ENCODE data around the gene MDN1.

The MDN1 gene

GRCh38 chr6:89702349-89702748 lies 117.2 kb downstream of the MDN1 start:
- DNase-seq (ENCODE audit: low read depth in 2 of 2): no peak

DNA sequence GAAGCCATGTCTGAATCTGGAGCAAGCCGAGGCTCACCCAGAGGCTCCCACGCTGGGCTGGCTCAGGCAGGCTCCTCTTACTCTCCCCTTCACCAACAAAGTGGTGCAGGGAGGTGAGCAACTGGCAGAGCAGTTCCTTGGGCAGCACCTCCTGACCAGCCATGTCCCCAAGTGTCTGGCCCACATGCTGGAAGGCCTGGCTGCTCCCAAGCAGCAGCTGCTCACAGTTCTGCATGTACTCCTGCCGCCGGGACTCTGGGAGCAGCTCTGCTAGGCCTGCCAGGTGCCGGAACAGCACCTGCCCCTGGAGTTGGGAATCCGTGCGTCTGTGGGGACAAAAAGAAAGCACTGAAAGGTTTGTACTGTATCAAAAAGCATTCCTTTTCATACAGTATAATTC lies 123.9 kb downstream of the MDN1 start:
- no peak for DNase-seq (ENCODE audit: low read depth in 2 of 2)

- DNase-seq (ENCODE audit: low read depth in 2 of 2): no peak
These were observed 125.2 kb downstream of the MDN1 start for GRCh38 chr6:89694428-89694827.

DNA sequence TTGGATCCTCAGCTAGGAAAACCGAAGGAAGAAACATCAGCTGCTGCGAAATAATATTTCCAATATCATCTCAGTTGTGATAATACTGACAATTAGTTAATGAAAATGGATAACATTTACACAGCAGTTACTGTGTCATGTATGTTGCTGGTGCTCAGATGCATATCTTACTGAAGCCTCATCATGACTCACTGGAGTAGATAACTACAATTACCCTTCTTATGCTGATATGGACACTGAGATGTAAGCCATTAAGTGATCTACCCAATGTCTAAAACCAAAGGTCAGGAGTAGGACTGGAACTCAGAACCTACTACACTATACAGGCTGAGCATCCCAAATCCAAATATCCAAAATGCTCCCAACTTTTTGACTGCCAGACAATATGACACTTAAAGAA lies 126.4 kb downstream of the MDN1 start:
- no peak for DNase-seq (ENCODE audit: low read depth in 2 of 2)

GRCh38 chr6:89692256-89692655 lies 127.3 kb downstream of the MDN1 start:
- DNase-seq (ENCODE audit: low read depth in 2 of 2): no peak

- DNase-seq (ENCODE audit: low read depth in 2 of 2): no peak
These were observed 128.7 kb downstream of the MDN1 start for GRCh38 chr6:89690944-89691324.

DNA sequence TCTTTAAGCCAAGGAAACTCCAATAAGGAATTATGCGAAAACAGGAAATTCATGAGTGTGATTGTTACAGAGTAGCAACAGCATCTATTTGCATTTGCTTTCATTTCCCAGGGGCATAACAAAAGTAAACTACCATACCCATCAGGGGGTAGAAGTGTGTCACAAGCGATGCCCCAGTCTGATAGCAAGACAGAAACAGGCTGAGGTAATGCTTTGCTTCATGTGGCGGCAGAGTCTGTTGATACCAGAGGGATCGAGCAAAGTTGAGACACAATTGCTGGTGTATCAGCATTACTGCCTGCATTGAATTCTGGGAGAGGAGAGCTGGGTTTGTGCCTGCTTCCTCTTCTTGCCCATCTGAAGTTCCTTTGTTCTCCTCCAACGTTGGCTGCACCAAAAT lies 129.9 kb downstream of the MDN1 start:
- no peak for DNase-seq (ENCODE audit: low read depth in 2 of 2)

GRCh38 chr6:89688328-89688727 lies 131.3 kb downstream of the MDN1 start:
- no peak for DNase-seq (ENCODE audit: low read depth in 2 of 2)

GRCh38 chr6:89685311-89685710 lies 134.3 kb downstream of the MDN1 start:
- no peak for DNase-seq (ENCODE audit: low read depth in 2 of 2)

DNA sequence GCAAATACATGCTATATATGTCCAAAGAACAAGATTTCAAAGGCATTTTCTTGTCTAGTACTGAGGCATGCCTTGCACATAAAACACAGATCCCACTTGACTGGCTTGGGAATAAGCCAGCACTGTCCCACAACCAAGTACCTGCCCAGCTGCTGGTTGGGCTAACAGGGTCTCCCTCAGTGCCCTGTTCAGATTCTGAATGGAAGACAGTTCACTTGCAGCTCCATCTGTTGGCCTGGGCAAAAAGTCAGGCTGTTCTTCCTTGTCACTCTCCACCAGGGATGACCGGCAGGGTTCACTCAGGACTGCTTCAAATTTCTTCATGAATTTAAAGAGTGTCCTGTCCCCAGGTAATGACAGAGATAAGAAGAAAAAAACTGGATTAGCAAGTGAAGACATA lies 136.6 kb downstream of the MDN1 start:
- no peak for DNase-seq (ENCODE audit: low read depth in 2 of 2)

- no peak for DNase-seq (ENCODE audit: low read depth in 2 of 2)
These were observed 137.5 kb downstream of the MDN1 start for GRCh38 chr6:89681983-89682564.

DNA sequence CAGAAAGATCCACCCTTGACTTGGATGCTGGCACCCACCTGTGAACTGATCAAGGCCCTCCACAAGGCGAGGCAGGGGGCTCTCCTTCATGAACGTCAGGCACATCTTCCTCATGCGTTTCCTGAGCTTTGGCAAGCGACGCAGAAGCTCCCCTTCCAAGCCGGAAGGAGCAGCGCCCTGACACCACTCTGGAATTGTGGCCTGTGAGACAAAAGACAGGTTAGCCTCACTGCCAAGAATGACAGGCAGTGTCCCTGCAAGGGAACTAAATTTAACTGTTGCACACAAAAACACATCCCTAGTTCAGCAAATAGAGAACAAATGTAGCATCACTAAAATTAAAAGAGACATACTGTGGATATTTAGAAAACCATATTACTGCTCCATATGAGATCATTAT lies 139.0 kb downstream of the MDN1 start:
- no peak for DNase-seq (ENCODE audit: low read depth in 2 of 2)

GRCh38 chr6:89680150-89680549 lies 139.4 kb downstream of the MDN1 start:
- no peak for DNase-seq (ENCODE audit: low read depth in 2 of 2)

DNA sequence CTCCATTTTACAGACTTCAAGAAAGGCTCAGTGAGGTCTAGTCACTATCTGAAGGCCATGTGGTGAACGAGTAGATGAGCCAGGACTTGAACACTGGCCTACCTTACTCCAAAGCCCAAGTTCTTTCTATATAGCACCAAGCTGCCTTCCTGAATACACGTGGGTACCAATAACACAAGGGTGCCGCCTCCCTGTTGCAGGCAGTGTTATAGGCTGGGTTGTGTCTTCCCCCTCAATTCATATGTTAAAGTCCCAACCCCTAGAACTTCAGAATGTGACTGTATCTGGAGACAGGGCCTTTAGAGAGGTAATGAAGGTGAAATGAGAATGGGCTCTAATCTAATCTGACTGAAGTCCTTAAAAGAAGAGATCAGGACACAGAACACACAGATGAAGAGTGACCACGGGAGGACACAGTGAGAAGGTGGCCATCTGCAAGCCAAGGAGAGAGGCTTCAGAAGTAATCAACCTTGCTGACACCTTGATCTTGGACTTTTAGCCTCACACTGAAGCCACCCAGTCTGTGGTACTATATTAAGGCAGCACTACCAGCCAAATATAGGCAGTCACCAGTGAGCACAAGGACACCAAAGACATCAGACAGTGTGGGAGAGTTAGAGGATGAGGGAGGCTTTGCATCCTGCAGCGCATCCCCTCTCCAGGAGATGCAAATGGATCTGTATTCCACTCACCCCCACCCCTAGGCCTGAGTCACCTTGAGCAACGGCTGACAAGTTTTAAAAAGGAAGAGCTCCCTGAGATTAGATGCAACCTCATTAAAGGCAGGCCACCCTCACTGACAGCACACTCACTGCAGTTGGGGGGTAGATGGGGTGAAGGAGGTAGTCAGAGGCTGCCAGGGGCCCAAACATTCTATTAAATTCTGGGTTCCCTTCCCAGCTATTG lies 140.1 kb downstream of the MDN1 start:
- DNase-seq (ENCODE audit: low read depth in 2 of 2): no peak

DNA sequence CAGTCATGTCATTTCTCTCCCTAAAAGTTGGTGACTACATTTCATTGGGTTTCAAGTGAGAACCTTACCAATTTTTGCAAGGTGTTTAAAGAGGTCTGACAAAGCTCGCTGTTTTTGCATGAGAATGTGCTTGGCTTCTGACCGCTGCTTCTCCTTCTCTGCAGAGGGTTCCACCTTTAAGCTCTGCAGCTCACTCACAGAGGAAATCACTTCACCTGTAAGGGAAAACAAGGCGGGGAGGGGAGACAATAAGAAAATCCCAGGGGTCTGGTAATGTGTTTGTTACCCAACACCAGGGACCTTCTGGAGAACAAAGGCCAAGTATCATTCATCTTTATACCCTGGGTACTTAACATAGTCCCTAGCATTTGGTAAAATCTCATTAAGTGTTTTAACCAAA lies 141.1 kb downstream of the MDN1 start:
- DNase-seq (ENCODE audit: low read depth in 2 of 2): no peak

GRCh38 chr6:89675949-89676748 lies 143.4 kb downstream of the MDN1 start:
- DNase-seq (ENCODE audit: low read depth in 2 of 2): no peak

GRCh38 chr6:89670935-89671565 lies 148.5 kb downstream of the MDN1 start:
- DNase-seq (ENCODE audit: low read depth in 2 of 2): no peak

GRCh38 chr6:89669002-89669401 lies 150.6 kb downstream of the MDN1 start:
- no peak for DNase-seq (ENCODE audit: low read depth in 2 of 2)

DNA sequence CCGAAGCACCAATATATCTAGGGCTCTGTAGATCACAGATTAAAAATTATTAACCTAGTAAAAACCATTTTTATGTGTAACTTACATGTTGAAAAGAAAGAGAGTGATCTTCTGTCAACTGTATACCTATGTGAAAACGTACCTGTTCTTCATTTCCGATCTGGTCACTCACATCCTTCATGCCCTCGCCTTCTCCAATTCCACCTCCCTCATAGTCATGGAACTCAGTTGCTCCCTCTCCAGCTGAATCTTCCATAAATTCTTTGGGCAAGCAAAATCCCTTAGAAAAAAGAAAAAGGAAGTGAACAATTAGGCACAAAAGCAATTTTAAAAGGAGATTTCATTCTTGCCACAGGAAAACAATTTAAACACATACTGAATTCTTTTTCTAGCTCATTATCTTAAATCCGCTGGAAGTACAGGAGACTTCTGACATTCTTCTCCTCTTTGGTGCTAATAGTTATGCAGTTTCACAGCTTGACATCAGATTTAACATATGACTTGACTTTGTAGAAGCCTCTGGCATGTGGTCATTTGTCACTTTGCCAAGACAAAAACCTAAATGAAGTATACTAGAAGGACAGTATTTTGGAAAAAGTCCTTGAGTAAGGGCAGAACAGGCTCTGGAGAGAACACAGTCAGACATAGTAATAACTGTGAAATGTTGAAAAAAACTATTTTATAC lies 151.6 kb downstream of the MDN1 start:
- no peak for DNase-seq (ENCODE audit: low read depth in 2 of 2)

DNA sequence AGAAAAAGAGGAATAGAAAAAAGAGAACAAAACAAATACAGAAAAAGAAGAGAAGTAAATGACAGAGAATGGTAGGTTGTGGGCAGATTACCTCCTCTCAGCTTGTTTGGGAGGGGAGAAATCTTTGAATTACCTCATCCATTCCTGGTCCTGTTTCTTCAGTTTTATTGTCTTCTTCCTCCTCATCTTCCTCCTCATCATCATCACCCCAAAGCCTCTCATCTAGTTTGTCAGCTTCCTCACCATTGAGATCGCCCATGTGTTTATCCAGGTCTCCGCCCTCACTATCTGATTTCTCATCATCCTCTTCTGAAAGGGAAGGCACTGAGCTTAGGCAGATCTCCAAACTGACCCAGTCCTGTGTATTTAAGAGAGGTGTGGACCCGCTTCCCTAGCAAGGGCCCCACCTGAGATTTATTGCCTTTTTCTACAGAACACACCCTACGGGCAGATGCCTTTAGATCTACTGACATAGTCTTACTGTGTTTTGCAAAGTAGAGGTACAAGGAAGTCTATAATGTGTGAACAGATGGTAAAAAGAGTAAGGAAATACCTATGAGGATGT lies 156.9 kb downstream of the MDN1 start:
- no peak for DNase-seq (ENCODE audit: low read depth in 2 of 2)

DNA sequence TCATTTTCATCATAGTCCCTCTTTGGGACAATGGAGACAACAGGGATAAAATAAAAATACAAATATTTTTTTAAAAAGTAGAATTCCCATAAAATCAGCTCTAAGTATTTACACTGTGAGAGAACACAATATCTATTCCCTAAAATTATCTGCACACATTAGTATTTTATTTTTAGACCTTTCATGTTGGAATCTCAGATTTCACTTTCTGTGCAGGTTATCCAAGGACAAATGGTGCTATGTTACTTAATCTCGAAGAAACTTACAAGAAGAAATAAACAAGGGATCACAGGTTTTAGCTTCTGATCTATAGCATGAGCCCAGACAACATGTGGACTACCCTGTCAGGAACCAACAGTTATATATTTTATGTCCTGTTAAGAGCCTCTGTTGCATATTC lies 158.0 kb downstream of the MDN1 start:
- no peak for DNase-seq (ENCODE audit: low read depth in 2 of 2)

Measured in stimulated activated CD8-positive, alpha-beta memory T cell treated with anti-CD3 and anti-CD28 coated beads, Interleukin-15, amount 100 ng/mL, for 4 hours (primary cell).